KMS-11 (cell line): ENCODE data around the gene DENND4C.

Source experiments
- H2AFZ ChIP-seq: fragments of 200-600 bp; sonication (generic); 2 replicates; pipeline ENCODE4 v1.6.1; 2016; ENCODE audit warnings: antibody characterized with exemption, mixed run types, low read depth
- H3K27ac ChIP-seq: fragments of 200-600 bp; sonication (generic); 2 replicates; pipeline ENCODE4 v1.6.1; 2016; ENCODE audit warnings: mild to moderate bottlenecking, mixed run types
- H3K27me3 ChIP-seq: fragments of 200-600 bp; sonication (generic); 2 replicates; pipeline ENCODE4 v1.6.1; 2017; ENCODE audit warnings: mild to moderate bottlenecking, low read depth, mixed run types, moderate library complexity; ENCODE audit not compliant: insufficient read depth
- H3K36me3 ChIP-seq: fragments of 200-600 bp; sonication (generic); 2 replicates; pipeline ENCODE4 v1.6.1; 2017; ENCODE audit warnings: mild to moderate bottlenecking, mixed run types; ENCODE audit not compliant: insufficient read depth
- H3K4me1 ChIP-seq: fragments of 200-600 bp; sonication (generic); 2 replicates; pipeline ENCODE4 v1.6.1; 2016; ENCODE audit warnings: mild to moderate bottlenecking, low read depth, mixed run types; ENCODE audit not compliant: poor library complexity, severe bottlenecking
- H3K4me2 ChIP-seq: fragments of 200-600 bp; sonication (generic); 2 replicates; pipeline ENCODE4 v1.7.0; 2016; ENCODE audit warnings: mild to moderate bottlenecking, mixed run types
- H3K4me3 ChIP-seq: fragments of 200-600 bp; sonication (generic); IDR thresholded peaks from 2 replicates; pipeline ENCODE4 v1.6.1; 2017; ENCODE audit warnings: low read depth, low read length, mixed read lengths; ENCODE audit not compliant: insufficient read depth
- H3K79me2 ChIP-seq: fragments of 200-600 bp; sonication (generic); 2 replicates; pipeline ENCODE4 v1.6.1; 2016; ENCODE audit warnings: low read depth, mixed run types; ENCODE audit not compliant: insufficient read depth
- H3K9ac ChIP-seq: fragments of 200-600 bp; sonication (generic); 2 replicates; pipeline ENCODE4 v1.6.1; 2016; ENCODE audit warnings: mild to moderate bottlenecking, mixed run types
- H4K20me1 ChIP-seq: fragments of 200-600 bp; sonication (generic); 2 replicates; pipeline ENCODE4 v1.6.1; 2016; ENCODE audit warnings: mild to moderate bottlenecking, mixed run types; ENCODE audit not compliant: insufficient read depth
- CTCF ChIP-seq: fragments of 200-600 bp; sonication (generic); conservative IDR thresholded peaks from 2 replicates; pipeline ENCODE4 v1.6.1; 2017; ENCODE audit warnings: low read depth, mild to moderate bottlenecking, antibody characterized with exemption, low read length, moderate library complexity, mixed read lengths

DENND4C gene

GRCh38 chr9:19283072-19283710 lies 52.7 kb downstream of the DENND4C start:
- H3K27me3 ChIP-seq, result no peaks in the 10 kb centered on the region
- no peaks in the 10 kb centered on the region for H3K79me2 ChIP-seq
- no peak overlapping the region for H3K4me3 ChIP-seq
- no peaks in the 10 kb centered on the region for H3K36me3 ChIP-seq
- H4K20me1 ChIP-seq, result no peaks in the 10 kb centered on the region
- H3K27ac ChIP-seq, result no peak overlapping the region
- no peak overlapping the region for H3K9ac ChIP-seq
- no peak overlapping the region for H3K4me2 ChIP-seq
- H3K4me1 ChIP-seq, result no peaks in the 10 kb centered on the region
- H2AFZ ChIP-seq, result no peak overlapping the region
- TF ChIP-seq CTCF, result no peak

DNA sequence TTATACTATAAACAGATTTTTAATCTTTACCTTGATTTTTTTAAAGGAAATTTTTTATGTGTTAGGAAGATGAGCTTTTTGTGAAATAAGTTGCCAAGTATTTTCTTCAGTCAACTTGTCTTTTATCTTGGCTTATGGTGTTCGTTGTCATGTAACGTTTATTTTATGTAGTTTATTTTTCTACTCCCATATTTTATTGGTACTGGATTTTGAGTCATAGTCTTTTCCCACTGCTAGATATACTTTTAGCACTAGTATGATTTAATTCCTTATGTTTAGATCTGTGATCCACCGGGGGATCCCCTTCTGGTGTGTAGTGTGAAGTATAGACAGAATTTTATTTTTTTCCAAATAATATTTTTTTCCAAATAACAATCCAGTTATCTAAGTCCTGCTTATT lies 54.2 kb downstream of the DENND4C start:
- no peak overlapping the region for H3K9ac ChIP-seq
- H2AFZ ChIP-seq, result no peak overlapping the region
- TF ChIP-seq CTCF, result no peak
- H3K27ac ChIP-seq, result no peak overlapping the region
- H4K20me1 ChIP-seq, result no peaks in the 10 kb centered on the region
- no peak overlapping the region for H3K4me3 ChIP-seq
- H3K4me2 ChIP-seq, result no peak overlapping the region
- no peaks in the 10 kb centered on the region for H3K36me3 ChIP-seq
- H3K79me2 ChIP-seq, result no peaks in the 10 kb centered on the region
- no peaks in the 10 kb centered on the region for H3K4me1 ChIP-seq
- no peaks in the 10 kb centered on the region for H3K27me3 ChIP-seq

DNA sequence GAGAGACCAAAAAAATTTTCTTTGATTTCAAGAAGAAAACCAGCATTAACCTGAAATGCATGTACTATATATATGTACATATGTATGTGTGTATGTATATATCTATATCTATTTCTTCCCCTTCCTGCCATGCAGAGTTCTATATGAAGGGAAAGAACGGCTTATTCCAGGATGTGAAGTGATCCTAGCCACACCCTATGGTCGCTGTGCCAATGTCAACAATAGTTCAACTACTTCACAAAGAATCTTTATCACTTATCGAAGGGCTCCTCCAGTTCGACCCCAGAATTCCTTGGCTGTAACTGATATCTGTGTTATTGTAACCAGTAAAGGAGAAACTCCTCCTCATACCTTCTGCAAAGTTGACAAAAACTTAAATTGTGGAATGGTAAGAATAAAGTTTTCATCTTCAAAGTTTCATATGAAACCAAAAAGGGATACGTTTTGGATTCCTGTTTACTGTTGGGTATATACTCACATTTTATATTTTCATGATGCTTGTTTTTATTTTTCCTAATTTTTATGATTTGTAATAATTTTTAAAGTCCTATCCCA lies 56.2 kb downstream of the DENND4C start:
- H3K4me3 ChIP-seq, result no peak overlapping the region
- no peak overlapping the region for H3K27ac ChIP-seq
- no peaks in the 10 kb centered on the region for H3K4me1 ChIP-seq
- H3K36me3 ChIP-seq, result no peaks in the 10 kb centered on the region
- H3K27me3 ChIP-seq, result no peaks in the 10 kb centered on the region
- H3K79me2 ChIP-seq, result no peaks in the 10 kb centered on the region
- no peak overlapping the region for H3K4me2 ChIP-seq
- no peak overlapping the region for H3K9ac ChIP-seq
- no peak for TF ChIP-seq CTCF
- H2AFZ ChIP-seq, result no peak overlapping the region
- H4K20me1 ChIP-seq, result no peaks in the 10 kb centered on the region

DNA sequence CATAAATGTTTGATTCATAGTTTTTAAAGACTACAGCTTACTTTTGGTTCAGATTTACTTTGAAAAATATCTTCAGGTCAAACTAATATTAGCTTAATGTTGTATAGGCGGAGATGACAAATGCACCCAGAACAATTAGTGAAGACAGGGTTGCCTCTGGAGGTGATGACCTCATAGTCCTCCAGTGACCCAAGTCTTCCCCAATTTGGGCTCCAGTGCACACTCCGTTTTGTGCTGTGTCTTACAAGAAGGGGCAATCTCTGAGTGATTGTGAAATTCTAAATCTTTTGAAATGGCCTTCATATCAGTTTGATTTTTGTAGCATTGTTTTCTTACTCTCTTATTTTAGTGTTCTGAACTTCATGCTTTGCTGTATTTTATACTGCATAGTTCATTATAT lies 57.6 kb downstream of the DENND4C start:
- H3K36me3 ChIP-seq, result no peaks in the 10 kb centered on the region
- no peak overlapping the region for H3K9ac ChIP-seq
- H3K27ac ChIP-seq, result no peak overlapping the region
- no peak overlapping the region for H3K4me2 ChIP-seq
- H3K27me3 ChIP-seq, result no peaks in the 10 kb centered on the region
- no peaks in the 10 kb centered on the region for H4K20me1 ChIP-seq
- no peaks in the 10 kb centered on the region for H3K4me1 ChIP-seq
- no peaks in the 10 kb centered on the region for H3K79me2 ChIP-seq
- no peak for TF ChIP-seq CTCF
- H2AFZ ChIP-seq, result no peak overlapping the region
- no peak overlapping the region for H3K4me3 ChIP-seq
